ENCODE data around the gene FBRSL1.

Gene FBRSL1

DNA sequence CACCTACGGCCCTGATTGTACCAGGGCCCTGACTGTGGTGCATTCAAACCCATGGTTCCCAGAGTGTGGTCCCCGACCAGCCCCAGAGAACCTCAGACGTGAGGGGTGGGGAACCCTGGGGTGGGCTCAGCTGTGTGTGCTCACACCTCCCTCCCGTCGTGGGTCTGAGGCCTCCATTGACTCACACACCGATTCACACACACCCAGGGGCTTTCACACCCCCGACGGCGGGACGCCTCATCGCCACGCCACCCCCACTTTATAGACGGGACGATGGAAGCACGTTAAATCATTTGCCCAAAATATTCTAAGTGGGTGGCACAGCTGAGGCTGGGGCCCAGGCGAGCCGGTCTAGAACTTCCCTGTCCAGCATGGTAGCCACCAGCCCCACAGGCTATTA is 3.4 kb upstream of the FBRSL1 start:
- no peaks in the 10 kb centered on the region for H3K27me3 ChIP-seq (ENCODE audit: insufficient read depth, poor library complexity, severe bottlenecking)
- TF ChIP-seq POLR2AphosphoS5 (IDR thresholded peaks at IDR 0.05; ENCODE audit: low read depth), result no peak
- TF ChIP-seq SPI1 (IDR thresholded peaks at IDR 0.05; ENCODE audit: borderline replicate concordance, low read depth), result no peak
- TF ChIP-seq, protein P1, sequence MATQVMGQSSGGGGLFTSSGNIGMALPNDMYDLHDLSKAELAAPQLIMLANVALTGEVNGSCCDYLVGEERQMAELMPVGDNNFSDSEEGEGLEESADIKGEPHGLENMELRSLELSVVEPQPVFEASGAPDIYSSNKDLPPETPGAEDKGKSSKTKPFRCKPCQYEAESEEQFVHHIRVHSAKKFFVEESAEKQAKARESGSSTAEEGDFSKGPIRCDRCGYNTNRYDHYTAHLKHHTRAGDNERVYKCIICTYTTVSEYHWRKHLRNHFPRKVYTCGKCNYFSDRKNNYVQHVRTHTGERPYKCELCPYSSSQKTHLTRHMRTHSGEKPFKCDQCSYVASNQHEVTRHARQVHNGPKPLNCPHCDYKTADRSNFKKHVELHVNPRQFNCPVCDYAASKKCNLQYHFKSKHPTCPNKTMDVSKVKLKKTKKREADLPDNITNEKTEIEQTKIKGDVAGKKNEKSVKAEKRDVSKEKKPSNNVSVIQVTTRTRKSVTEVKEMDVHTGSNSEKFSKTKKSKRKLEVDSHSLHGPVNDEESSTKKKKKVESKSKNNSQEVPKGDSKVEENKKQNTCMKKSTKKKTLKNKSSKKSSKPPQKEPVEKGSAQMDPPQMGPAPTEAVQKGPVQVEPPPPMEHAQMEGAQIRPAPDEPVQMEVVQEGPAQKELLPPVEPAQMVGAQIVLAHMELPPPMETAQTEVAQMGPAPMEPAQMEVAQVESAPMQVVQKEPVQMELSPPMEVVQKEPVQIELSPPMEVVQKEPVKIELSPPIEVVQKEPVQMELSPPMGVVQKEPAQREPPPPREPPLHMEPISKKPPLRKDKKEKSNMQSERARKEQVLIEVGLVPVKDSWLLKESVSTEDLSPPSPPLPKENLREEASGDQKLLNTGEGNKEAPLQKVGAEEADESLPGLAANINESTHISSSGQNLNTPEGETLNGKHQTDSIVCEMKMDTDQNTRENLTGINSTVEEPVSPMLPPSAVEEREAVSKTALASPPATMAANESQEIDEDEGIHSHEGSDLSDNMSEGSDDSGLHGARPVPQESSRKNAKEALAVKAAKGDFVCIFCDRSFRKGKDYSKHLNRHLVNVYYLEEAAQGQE (IDR thresholded peaks at IDR 0.05; ENCODE audit: insufficient replicate concordance, low read depth), result no peak
- TF ChIP-seq GABPA (IDR thresholded peaks at IDR 0.05; ENCODE audit: low read depth), result no peak
- TF ChIP-seq, protein P2, sequence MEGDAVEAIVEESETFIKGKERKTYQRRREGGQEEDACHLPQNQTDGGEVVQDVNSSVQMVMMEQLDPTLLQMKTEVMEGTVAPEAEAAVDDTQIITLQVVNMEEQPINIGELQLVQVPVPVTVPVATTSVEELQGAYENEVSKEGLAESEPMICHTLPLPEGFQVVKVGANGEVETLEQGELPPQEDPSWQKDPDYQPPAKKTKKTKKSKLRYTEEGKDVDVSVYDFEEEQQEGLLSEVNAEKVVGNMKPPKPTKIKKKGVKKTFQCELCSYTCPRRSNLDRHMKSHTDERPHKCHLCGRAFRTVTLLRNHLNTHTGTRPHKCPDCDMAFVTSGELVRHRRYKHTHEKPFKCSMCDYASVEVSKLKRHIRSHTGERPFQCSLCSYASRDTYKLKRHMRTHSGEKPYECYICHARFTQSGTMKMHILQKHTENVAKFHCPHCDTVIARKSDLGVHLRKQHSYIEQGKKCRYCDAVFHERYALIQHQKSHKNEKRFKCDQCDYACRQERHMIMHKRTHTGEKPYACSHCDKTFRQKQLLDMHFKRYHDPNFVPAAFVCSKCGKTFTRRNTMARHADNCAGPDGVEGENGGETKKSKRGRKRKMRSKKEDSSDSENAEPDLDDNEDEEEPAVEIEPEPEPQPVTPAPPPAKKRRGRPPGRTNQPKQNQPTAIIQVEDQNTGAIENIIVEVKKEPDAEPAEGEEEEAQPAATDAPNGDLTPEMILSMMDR (IDR thresholded peaks at IDR 0.05; ENCODE audit: insufficient read depth, low read length), result no peak
- DNase-seq (ENCODE audit: low read depth in 1 of 2, low spot score in 1 of 2), result no peak
- H3K4me3 ChIP-seq (replicated peaks; ENCODE audit: insufficient read depth, low read length), result no peak overlapping the region
- H3K27ac ChIP-seq (replicated peaks), result no peak overlapping the region

DNA sequence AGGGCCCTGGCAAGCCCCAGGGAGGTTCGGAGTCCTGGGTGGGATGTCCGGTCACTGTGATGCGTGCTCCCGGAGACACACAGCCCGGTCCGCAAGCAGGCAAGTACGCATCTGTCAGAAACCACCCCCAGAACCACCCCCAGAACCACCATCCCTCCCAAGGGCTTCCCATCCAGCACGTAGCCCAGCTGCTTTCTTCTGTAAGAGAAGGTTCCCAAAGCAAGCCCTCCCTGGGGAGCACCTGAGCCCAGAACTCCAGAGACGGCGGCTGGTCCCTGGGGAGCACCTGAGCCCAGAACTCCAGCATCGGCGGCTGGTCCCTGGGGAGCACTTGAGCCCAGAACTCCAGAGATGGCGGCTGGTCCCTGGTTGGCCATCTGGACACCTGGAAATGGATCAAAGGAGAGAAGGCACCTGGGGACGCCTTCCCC is 2.6 kb upstream of the FBRSL1 start:
- no peak overlapping the region for H3K4me3 ChIP-seq (replicated peaks; ENCODE audit: insufficient read depth, low read length)
- H3K27ac ChIP-seq (replicated peaks), result peak overlapping the region; percentile 100
- H3K27me3 ChIP-seq (ENCODE audit: insufficient read depth, poor library complexity, severe bottlenecking), result no peaks in the 10 kb centered on the region
- DNase-seq (ENCODE audit: low read depth in 1 of 2, low spot score in 1 of 2), result no peak
- TF ChIP-seq SPI1 (IDR thresholded peaks at IDR 0.05; ENCODE audit: borderline replicate concordance, low read depth) (no peak), GABPA (IDR thresholded peaks at IDR 0.05; ENCODE audit: low read depth) (no peak)
- TF ChIP-seq, protein P2 (IDR thresholded peaks at IDR 0.05; ENCODE audit: insufficient read depth, low read length), result no peak

DNA sequence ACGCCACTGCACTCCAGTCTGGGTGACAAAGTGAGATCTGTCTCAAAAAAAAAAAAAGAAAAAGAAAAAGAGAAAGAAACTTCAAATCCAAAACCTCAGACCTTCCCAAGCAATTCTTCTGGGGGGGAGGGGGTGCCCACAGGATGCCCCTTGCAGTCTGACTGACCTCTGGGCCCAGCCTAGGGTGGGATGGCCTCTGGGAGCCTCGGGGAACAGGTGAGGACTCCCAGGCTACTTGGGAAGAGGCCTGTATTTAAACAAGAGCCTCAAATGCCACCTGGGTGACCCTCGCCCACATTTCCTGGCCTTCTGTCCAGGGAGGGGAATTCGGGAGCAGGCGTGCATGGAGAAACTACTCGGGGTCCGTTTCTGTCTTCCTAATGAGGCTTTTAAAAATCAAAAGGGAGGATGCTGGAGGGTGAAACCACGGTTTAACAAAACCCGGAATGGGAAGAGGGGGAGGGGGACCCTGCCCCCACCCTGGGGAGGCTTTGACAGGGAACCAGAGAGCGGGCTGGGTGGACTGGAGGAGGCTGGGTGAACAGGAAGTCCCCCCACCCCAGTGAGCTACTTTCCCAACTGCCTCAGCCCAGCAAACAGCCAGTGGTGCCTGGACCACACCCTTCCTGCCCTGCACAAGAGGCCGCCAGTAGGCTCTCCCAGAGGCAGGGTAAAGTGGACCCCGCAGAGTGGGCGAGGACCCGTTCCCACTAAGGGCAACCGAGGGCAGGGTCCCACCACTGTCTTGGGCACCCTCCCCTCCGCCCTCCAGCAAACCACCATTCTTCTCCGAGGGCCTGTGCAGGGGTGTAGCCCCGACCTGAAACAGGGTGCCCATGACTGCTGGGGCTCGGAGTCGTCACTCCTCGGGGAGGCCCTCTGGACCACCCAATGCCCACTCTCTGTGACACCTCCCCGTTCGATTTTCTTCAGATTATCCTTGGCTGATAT is 1.5 kb upstream of the FBRSL1 start:
- Histone ChIP-seq H3K27ac (replicated peaks) (peak overlapping the region; percentile 100), H3K27me3 (ENCODE audit: insufficient read depth, poor library complexity, severe bottlenecking) (no peaks in the 10 kb centered on the region), H3K4me3 (replicated peaks; ENCODE audit: insufficient read depth, low read length) (peak overlapping the region; percentile 63)
- TF ChIP-seq POLR2AphosphoS5 (IDR thresholded peaks at IDR 0.05; ENCODE audit: low read depth) (peak; percentile 82; the same call in 1 of the 2 replicates), GABPA (IDR thresholded peaks at IDR 0.05; ENCODE audit: low read depth) (no peak), SPI1 (IDR thresholded peaks at IDR 0.05; ENCODE audit: borderline replicate concordance, low read depth) (peak; percentile 51; the same call in 1 of the 2 replicates)
- TF ChIP-seq, protein P2 (IDR thresholded peaks at IDR 0.05; ENCODE audit: insufficient read depth, low read length), result no peak
- DNase-seq (ENCODE audit: low read depth in 1 of 2, low spot score in 1 of 2), result peak; percentile 88 to 96

DNA sequence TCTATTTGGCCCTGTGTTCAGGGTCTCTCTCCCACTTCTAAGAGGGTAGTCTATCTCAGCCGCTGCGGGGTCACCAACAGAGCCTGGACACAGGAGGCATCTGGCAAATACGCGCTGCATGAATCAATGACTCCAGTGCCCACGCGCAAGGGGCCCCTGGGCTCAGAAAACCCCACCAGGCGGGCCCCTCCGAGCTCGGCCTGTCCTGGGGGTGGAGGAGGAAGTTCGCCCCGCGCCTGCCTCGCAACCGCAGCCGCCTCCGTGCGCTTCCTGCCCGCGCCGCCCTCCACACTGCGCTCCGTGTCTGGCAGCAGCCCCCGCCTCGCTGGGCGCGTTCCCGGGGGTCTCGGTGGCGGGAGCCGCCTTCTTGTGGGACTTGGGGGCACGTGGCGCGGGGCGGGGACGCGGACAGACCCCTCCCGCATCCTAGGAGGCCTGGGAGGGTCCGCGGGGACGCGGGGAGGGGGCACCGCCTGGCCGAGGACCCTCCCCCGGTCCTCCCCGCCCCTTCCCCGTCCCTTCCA is 811 bp upstream of the FBRSL1 start:
- Histone ChIP-seq H3K27ac (replicated peaks) (peak overlapping the region; percentile 100), H3K27me3 (ENCODE audit: insufficient read depth, poor library complexity, severe bottlenecking) (no peaks in the 10 kb centered on the region), H3K4me3 (replicated peaks; ENCODE audit: insufficient read depth, low read length) (peak overlapping the region; percentile 63)
- DNase-seq (ENCODE audit: low read depth in 1 of 2, low spot score in 1 of 2), result peak; percentile 76 to 79
- TF ChIP-seq, protein P1 (IDR thresholded peaks at IDR 0.05; ENCODE audit: insufficient replicate concordance, low read depth), result no peak
- TF ChIP-seq GABPA (IDR thresholded peaks at IDR 0.05; ENCODE audit: low read depth), result 0 out of 2 replicates have a peak, but pooled peaks have one; percentile 9
- TF ChIP-seq SPI1 (IDR thresholded peaks at IDR 0.05; ENCODE audit: borderline replicate concordance, low read depth), result peak; percentile 25; the same call in 1 of the 2 replicates
- 0 out of 2 replicates have a peak, but pooled peaks have one; percentile 60 for TF ChIP-seq POLR2AphosphoS5 (IDR thresholded peaks at IDR 0.05; ENCODE audit: low read depth)
- TF ChIP-seq, protein P2 (IDR thresholded peaks at IDR 0.05; ENCODE audit: insufficient read depth, low read length), result no peak

Measured in HL-60 (cell line).